Mononuclear cell (primary cell): ENCODE results near the gene RSPO4. TPM values are rescaled to one million over a fixed set of nuclear protein-coding genes. Genes with fewer than 3 reads are reported as not detected.

Experiments used
- H3K27me3 ChIP-seq: 2 replicates; pipeline ENCODE4 v1.6.0; 2011; ENCODE audit warnings: low read length, control low read depth; ENCODE audit not compliant: insufficient read depth
- H3K4me1 ChIP-seq: 2 replicates; pipeline ENCODE4 v1.5.1; 2011; ENCODE audit warnings: mild to moderate bottlenecking, low read length, control low read depth; ENCODE audit not compliant: insufficient read depth
- H3K4me3 ChIP-seq: 2 replicates; pipeline ENCODE4 v1.5.1; 2011; ENCODE audit warnings: mild to moderate bottlenecking, low read length, moderate library complexity
- H3K9me3 ChIP-seq: 2 replicates; pipeline ENCODE4 v1.5.1; 2011; ENCODE audit warnings: low read depth, mild to moderate bottlenecking, control low read depth, low read length
- total RNA-seq: library from RNA; depleted of rRNA; stranded (reverse); fragments of >200 nt; gene quantifications from one replicate; pipeline ENCODE4 v1.2.3, GENCODE V29; 2012

RSPO4 gene
- total RNA-seq, 1 donor: not detected

GRCh38 chr20:920311-920710 lies 81.8 kb downstream of the RSPO4 start:
- Histone ChIP-seq H3K4me1 (peaks cover 35% of the 10 kb centered on the region), H3K4me3 (no peak overlapping the region), H3K9me3 (no peaks in the 10 kb centered on the region), H3K27me3 (no peaks in the 10 kb centered on the region)

GRCh38 chr20:919491-919916 lies 82.6 kb downstream of the RSPO4 start:
- Histone ChIP-seq H3K27me3 (no peaks in the 10 kb centered on the region), H3K9me3 (no peaks in the 10 kb centered on the region), H3K4me1 (peaks cover 34% of the 10 kb centered on the region), H3K4me3 (no peak overlapping the region)

DNA sequence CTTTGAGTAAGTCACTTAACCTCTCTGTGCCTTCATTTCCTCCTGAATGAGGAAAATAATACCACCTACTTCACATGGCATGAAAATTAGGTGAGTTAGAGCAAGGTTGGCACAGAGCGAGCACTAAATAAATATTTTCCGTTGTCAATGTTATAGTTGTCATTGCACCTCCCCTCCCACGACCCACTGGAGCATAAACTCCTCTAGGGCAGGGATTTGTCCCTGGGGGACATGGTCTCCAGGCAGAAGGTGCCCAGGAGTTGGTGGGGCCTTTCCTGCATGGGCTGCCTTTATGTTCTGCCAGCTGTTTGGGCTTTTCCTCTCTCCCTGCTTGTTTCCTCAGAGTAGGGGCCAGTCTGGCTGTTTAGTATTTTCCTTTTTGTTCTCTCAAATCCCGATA lies 84.7 kb downstream of the RSPO4 start:
- peaks cover 25% of the 10 kb centered on the region for H3K4me1 ChIP-seq
- no peaks in the 10 kb centered on the region for H3K9me3 ChIP-seq
- no peaks in the 10 kb centered on the region for H3K27me3 ChIP-seq
- no peak overlapping the region for H3K4me3 ChIP-seq

DNA sequence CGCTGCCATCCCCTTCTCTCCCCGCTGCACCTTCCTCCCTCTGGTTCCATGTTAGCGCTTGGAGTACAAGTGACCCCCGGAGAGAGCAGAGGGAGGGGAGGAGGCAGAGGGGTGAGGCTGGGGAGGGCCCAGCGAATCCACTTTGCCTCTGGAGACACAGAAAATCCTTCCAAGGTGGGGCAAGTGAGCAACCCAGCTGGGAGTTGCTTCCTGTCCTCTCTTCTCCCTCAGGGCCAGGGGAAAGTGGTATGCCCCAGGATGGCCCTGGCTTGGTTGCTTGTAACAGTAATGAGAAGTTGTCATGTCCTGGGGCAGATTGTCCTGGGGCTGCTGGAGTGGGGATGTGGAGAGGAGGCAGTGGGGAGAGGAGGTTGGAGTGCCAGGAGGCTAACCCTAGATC lies 85.3 kb downstream of the RSPO4 start:
- Histone ChIP-seq H3K4me1 (peaks cover 23% of the 10 kb centered on the region), H3K27me3 (no peaks in the 10 kb centered on the region), H3K9me3 (no peaks in the 10 kb centered on the region), H3K4me3 (no peak overlapping the region)

DNA sequence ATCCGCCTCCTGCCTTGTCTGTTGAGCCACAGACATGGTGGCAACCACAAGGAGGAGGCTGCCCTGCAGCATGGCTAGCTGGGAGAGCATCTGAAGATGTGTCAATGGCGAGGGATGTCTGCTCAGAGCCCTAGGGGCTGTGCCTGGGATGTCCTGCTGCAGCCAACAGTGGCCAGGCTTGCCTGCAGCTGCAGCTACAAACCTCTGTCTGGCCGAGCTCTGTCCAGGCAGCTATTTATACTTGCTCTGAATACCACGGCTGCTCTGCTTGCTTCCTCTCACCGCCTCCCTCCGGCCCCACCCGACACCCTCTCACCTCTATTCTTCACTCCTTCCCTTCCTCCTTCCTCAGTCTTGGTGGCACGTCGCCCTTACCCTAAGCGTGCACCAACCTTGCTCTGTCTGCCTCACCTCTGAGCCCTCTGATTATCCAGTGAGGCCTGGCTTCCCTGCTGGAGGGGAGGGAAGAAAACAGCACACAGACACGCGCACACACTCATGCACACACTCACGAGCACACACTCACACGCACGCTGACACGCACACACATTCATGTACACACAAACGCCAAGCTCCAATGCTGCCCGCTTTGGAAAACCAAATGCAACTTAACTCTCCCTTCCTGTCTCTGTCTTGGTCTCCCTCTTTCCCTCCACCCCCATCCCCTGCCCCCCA lies 85.8 kb downstream of the RSPO4 start, which contains the start of gene ANGPT4:
TSS of gene ANGPT4 (minus strand) at position 210 of the 675 bp plus-strand sequence. CDS start at position 90, 120 bp downstream.
- no peaks in the 10 kb centered on the region for H3K9me3 ChIP-seq
- H3K27me3 ChIP-seq: no peaks in the 10 kb centered on the region
- H3K4me1 ChIP-seq: peaks cover 23% of the 10 kb centered on the region
- H3K4me3 ChIP-seq: no peak within 1 kb of the TSS

GRCh38 chr20:914727-915498 lies 87.2 kb downstream of the RSPO4 start:
- no peaks in the 10 kb centered on the region for H3K9me3 ChIP-seq
- H3K4me1 ChIP-seq: peaks cover 23% of the 10 kb centered on the region
- no peak overlapping the region for H3K4me3 ChIP-seq
- H3K27me3 ChIP-seq: no peaks in the 10 kb centered on the region

DNA sequence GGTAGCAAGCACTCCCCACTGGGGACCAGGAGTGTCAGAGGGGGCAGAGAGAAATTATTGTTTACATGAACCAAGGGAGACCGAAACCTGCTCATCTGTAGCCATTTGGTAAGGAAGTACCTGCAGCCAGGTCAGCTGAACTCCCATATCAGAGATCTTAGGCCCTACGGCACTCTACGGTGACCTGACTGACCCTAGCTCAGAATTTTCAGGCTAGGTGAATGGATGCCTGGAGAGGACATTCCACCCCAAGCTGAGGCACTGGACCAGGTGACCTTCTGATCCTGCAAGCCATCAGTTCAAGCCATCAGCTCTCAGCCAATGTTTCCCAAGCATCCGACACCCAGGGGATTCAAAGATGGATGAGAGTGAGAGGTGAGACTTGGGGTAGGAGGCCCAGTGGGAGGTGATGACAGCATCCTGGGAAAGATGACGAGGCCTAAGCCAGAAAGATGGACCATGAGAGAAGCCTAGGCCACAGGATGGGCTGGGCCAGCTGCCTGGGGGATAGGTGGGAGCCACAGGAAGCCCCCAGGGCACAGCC lies 88.7 kb downstream of the RSPO4 start:
- peaks cover 18% of the 10 kb centered on the region for H3K4me1 ChIP-seq

GRCh38 chr20:911882-912600 lies 90.1 kb downstream of the RSPO4 start:
- H3K9me3 ChIP-seq: no peaks in the 10 kb centered on the region
- H3K4me3 ChIP-seq: no peak overlapping the region
- H3K4me1 ChIP-seq: peaks cover 20% of the 10 kb centered on the region
- H3K27me3 ChIP-seq: no peaks in the 10 kb centered on the region

More for the DNA sequence above, 88.7 kb downstream of the RSPO4 start:
- H3K27me3 ChIP-seq: no peaks in the 10 kb centered on the region
- H3K4me3 ChIP-seq: no peak overlapping the region
- no peaks in the 10 kb centered on the region for H3K9me3 ChIP-seq

DNA sequence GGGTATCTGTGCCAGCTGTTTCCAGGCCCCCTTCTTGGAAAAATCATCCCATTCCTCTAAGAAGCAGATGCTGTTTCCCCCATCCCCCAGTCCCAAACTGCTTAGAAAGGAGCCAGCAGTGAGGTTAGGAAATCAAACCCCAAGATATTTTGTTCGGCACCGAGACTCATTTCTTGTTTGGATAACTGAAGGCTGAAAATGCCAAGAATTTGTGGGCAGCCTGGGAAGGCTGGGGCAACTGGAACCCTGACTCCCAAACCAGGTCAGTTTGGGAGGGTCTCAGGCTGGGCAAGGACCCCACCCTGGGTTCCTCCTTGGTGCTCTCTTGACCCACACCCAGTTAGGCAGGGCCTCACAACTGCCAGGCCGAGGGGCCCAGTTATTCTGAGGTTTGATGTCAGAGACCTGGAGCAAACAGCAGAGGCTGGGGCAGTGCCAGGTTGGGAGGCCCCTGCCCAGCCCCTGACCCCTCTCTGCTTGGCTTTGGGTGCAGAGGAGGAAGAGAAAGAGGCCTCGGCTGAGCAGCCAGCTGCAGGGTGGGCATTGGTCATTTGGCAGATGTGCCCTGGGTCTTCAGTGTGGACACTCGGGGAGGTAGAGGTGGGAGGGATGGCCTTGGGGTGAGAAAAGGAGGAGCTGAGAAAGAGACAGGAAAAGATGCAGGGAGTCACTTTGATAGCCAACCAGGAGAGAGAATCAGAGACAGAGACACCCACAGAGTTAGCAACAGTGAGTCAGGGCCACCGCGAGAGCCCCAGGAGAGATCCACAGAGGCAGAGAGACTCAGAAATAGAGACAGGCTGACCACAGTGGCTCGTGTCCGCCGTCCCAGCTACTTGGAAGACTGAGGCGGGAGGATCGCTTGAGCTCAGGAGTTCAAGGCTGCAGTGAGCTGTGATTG lies 91.0 kb downstream of the RSPO4 start:
- H3K4me1 ChIP-seq: peaks cover 29% of the 10 kb centered on the region
- no peak overlapping the region for H3K4me3 ChIP-seq
- no peaks in the 10 kb centered on the region for H3K27me3 ChIP-seq
- H3K9me3 ChIP-seq: no peaks in the 10 kb centered on the region

GRCh38 chr20:910132-910869 lies 91.8 kb downstream of the RSPO4 start:
- Histone ChIP-seq H3K4me1 (peaks cover 32% of the 10 kb centered on the region), H3K4me3 (no peak overlapping the region), H3K9me3 (no peaks in the 10 kb centered on the region), H3K27me3 (no peaks in the 10 kb centered on the region)

DNA sequence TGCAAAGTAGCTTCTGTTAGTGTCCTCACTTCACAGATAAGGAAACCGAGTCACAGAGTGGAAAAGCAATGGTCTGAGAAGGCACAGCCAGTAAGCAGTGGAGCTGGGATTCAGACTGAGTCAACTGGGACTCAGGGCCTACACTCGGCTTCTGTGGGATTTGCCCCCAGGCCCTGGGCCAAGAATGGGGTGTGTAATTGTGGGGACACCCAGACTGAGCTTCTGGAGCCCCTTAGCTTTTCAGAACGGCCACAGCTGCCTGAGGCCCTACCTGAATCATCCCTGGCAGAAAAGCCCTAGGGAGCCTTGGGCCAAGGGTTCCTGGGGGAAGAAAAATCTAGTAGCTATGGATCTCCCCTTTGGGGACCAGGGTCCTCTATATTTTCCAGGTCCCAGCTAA lies 92.5 kb downstream of the RSPO4 start:
- no peaks in the 10 kb centered on the region for H3K9me3 ChIP-seq
- no peaks in the 10 kb centered on the region for H3K27me3 ChIP-seq
- no peak overlapping the region for H3K4me3 ChIP-seq
- H3K4me1 ChIP-seq: peaks cover 32% of the 10 kb centered on the region
